Lower leg skin (tissue), 3 donors: ENCODE results near the gene SPINDOC.

Experiments
- CTCF ChIP-seq, 3 donors: fragments of 450-650 bp; IDR thresholded peaks; one replicate each; pipeline ENCODE4 v1.5.1; 2016; ENCODE audit warnings: antibody characterized with exemption in 3 of 3, mild to moderate bottlenecking in 3 of 3, moderate library complexity in 2 of 3
- POLR2A ChIP-seq, 2 donors: fragments of 450-650 bp; IDR thresholded peaks; one replicate each; pipeline ENCODE4 v1.6.1; 2016 to 2017; ENCODE audit warnings: antibody characterized with exemption in 2 of 2, mild to moderate bottlenecking in 1 of 2, moderate library complexity in 1 of 2

- TF ChIP-seq CTCF (IDR thresholded peaks at IDR 0.05) (no peak), POLR2A (IDR thresholded peaks at IDR 0.05) (no peak)
Observed at GRCh38 chr11:63845911-63846310, 32.7 kb downstream of the SPINDOC start.
